ENCODE results near the gene ZNF441. TPM values are rescaled to one million over a fixed set of nuclear protein-coding genes. Genes with fewer than 3 reads are reported as not detected.

The ZNF441 gene
- total and polyA plus RNA-seq, 2 of the 13 experiments (the other 11 are each of a cell fraction or from before 2014, with no cell fraction given), result 2.8 to 10.0 TPM

DNA sequence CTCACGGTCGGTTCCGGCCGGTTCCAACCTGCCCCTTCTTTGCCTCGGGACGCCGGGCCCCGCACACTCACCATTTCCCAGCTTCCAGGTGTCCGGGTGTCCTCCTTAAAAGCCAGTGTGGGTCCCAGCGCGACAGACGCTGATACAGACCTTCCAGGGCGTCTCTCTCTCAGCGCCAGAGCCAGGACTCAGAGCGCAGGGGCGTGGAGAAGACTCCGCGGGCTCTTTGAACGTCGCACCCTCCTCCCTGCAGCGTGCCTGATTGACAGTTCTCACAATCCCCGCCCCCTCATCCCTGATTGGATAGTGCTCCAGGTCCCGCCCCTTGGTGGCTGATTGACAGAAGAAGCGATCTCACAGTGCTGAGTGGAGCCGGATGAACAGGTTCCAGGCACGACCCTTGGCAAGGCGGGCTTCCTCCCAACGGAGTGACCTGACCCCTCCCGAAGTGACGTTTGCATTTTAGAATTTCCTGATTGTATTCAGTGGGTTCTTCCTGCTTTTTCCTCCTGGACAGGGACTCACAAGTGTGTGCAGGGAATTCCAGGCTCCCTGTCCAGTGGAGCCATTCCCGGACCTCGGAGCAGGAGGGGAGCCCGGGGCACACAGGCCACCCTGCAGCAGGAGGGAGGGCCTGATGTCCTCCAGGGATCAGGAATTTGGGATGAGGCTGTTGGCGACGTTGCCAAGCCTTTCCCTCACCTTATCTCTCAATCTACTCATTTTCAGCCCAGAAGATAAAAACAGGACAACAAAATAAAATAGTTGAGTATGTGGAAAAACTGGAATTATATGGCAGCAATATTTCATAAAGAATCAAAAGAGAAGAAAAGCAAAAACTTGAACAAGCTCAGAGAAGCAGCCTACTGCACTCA is 27.8 kb upstream of the ZNF441 start, which contains the start of gene ZNF823 (continued):
- TF ChIP-seq, protein P1, sequence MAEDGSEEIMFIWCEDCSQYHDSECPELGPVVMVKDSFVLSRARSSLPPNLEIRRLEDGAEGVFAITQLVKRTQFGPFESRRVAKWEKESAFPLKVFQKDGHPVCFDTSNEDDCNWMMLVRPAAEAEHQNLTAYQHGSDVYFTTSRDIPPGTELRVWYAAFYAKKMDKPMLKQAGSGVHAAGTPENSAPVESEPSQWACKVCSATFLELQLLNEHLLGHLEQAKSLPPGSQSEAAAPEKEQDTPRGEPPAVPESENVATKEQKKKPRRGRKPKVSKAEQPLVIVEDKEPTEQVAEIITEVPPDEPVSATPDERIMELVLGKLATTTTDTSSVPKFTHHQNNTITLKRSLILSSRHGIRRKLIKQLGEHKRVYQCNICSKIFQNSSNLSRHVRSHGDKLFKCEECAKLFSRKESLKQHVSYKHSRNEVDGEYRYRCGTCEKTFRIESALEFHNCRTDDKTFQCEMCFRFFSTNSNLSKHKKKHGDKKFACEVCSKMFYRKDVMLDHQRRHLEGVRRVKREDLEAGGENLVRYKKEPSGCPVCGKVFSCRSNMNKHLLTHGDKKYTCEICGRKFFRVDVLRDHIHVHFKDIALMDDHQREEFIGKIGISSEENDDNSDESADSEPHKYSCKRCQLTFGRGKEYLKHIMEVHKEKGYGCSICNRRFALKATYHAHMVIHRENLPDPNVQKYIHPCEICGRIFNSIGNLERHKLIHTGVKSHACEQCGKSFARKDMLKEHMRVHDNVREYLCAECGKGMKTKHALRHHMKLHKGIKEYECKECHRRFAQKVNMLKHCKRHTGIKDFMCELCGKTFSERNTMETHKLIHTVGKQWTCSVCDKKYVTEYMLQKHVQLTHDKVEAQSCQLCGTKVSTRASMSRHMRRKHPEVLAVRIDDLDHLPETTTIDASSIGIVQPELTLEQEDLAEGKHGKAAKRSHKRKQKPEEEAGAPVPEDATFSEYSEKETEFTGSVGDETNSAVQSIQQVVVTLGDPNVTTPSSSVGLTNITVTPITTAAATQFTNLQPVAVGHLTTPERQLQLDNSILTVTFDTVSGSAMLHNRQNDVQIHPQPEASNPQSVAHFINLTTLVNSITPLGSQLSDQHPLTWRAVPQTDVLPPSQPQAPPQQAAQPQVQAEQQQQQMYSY (CRISPR knock-in tag; IDR thresholded peaks at IDR 0.05), result peak; percentile 85
- TF ChIP-seq, protein P2, sequence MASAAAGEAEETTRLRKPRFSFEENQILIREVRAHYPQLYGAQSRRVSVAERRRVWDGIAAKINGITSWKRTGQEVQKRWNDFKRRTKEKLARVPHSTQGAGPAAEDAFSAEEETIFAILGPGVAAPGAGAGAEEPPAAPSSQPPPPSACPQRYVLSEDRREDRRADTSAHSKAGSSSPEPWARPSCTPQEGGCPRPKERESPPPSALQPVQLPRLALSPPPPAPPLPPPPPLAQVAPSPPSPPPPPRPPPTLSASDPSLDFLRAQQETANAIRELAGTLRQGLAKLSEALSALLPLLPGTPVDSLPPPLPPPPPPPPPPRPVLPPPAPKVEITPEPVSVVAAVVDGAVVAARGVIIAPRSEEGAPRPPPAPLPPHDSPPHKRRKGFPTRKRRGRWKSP (CRISPR knock-in tag; IDR thresholded peaks at IDR 0.05), result 0 out of 2 replicates have a peak, but pooled peaks have one; percentile 19
- TF ChIP-seq, protein P3, sequence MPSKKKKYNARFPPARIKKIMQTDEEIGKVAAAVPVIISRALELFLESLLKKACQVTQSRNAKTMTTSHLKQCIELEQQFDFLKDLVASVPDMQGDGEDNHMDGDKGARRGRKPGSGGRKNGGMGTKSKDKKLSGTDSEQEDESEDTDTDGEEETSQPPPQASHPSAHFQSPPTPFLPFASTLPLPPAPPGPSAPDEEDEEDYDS (CRISPR knock-in tag; IDR thresholded peaks at IDR 0.05), result peak; percentile 87
- TF ChIP-seq MED1 (CRISPR knock-in tag; IDR thresholded peaks at IDR 0.05), result peak; percentile 50; the same call in 1 of the 2 replicates
- no peak for TF ChIP-seq ZNF296 (CRISPR knock-in tag; conservative IDR thresholded peaks at IDR 0.05)
- TF ChIP-seq POLR2G (IDR thresholded peaks at IDR 0.05; ENCODE audit: low read depth, low read length), result peak; percentile 89
- TF ChIP-seq NFE2L2 (IDR thresholded peaks at IDR 0.05; ENCODE audit: low read length), result no peak
- peak; percentile 85 for TF ChIP-seq ELF1 (CRISPR knock-in tag; IDR thresholded peaks at IDR 0.05)
- TF ChIP-seq REPIN1 (CRISPR knock-in tag; IDR thresholded peaks at IDR 0.05; ENCODE audit: borderline replicate concordance, low read depth), result 0 out of 2 replicates have a peak, but pooled peaks have one; percentile 39
- TF ChIP-seq PTBP1 (IDR thresholded peaks at IDR 0.05; ENCODE audit: low read depth, low read length, poor library complexity, severe bottlenecking), result no peak
- TF ChIP-seq KDM5A (IDR thresholded peaks at IDR 0.05; ENCODE audit: borderline replicate concordance, low read length), result peak; percentile 64; the same call in 1 of the 2 replicates
- TF ChIP-seq ZNF546 (CRISPR knock-in tag; conservative IDR thresholded peaks at IDR 0.05), result no peak
- TF ChIP-seq, protein P4, sequence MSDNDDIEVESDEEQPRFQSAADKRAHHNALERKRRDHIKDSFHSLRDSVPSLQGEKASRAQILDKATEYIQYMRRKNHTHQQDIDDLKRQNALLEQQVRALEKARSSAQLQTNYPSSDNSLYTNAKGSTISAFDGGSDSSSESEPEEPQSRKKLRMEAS (IDR thresholded peaks at IDR 0.05), result 0 out of 2 replicates have a peak, but pooled peaks have one; percentile 41
- TF ChIP-seq GABPB1 (CRISPR knock-in tag; IDR thresholded peaks at IDR 0.05), result peak; percentile 80
- TF ChIP-seq, protein P5, sequence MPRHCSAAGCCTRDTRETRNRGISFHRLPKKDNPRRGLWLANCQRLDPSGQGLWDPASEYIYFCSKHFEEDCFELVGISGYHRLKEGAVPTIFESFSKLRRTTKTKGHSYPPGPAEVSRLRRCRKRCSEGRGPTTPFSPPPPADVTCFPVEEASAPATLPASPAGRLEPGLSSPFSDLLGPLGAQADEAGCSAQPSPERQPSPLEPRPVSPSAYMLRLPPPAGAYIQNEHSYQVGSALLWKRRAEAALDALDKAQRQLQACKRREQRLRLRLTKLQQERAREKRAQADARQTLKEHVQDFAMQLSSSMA (CRISPR knock-in tag; IDR thresholded peaks at IDR 0.05), result peak; percentile 96; the same call in 1 of the 2 replicates
- TF ChIP-seq SIN3A (IDR thresholded peaks at IDR 0.05; ENCODE audit: borderline replicate concordance, low read depth, low read length), result no peak; the same call in 1 of the 2 replicates
- TF ChIP-seq, protein P6, sequence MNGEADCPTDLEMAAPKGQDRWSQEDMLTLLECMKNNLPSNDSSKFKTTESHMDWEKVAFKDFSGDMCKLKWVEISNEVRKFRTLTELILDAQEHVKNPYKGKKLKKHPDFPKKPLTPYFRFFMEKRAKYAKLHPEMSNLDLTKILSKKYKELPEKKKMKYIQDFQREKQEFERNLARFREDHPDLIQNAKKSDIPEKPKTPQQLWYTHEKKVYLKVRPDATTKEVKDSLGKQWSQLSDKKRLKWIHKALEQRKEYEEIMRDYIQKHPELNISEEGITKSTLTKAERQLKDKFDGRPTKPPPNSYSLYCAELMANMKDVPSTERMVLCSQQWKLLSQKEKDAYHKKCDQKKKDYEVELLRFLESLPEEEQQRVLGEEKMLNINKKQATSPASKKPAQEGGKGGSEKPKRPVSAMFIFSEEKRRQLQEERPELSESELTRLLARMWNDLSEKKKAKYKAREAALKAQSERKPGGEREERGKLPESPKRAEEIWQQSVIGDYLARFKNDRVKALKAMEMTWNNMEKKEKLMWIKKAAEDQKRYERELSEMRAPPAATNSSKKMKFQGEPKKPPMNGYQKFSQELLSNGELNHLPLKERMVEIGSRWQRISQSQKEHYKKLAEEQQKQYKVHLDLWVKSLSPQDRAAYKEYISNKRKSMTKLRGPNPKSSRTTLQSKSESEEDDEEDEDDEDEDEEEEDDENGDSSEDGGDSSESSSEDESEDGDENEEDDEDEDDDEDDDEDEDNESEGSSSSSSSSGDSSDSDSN (CRISPR knock-in tag; IDR thresholded peaks at IDR 0.05), result no peak; the same call in 1 of the 2 replicates
- TF ChIP-seq SMAD1 (CRISPR knock-in tag; IDR thresholded peaks at IDR 0.05; ENCODE audit: borderline replicate concordance, low read depth), result 0 out of 2 replicates have a peak, but pooled peaks have one; percentile 11

Measured in HepG2 (cell line).